K562 (cell line): ENCODE measurements around the gene PRELID3B. TPM values are rescaled to one million over a fixed set of nuclear protein-coding genes. Genes with fewer than 3 reads are reported as not detected.
A peak's percentile ranks its signal among the peaks of the same experiment; 100 is the strongest.

Source experiments
- ATAC-seq: fragments of 200-7000 bp; cut with Tn5 transposase; 3 replicates; pipeline ENCODE4 v1.9.1; 2020; ENCODE audit warnings: moderate library complexity
- BruUV-seq: library from RNA; stranded (reverse); fragments of 400-500 nt; replicated peaks from 2 replicates; lab custom pipeline; 2021; lab: Mats Ljungman, UMichigan
- CTCF ChIA-PET: fragments of 300-600 bp; formaldehyde crosslinking; extraction: SDS; loops from one replicate; lab custom pipeline; 2021; ENCODE audit warnings: low intra/inter-chr PET ratio; lab: Yijun Ruan, JAX
- POLR2A ChIA-PET: fragments of 300-600, 350-650 bp; sonication (Branson Sonifier 250); formaldehyde crosslinking; extraction: SDS; loops from one replicate; lab custom pipeline; 2021; ENCODE audit warnings: antibody characterized with exemption, inconsistent platforms; lab: Yijun Ruan, JAX
- DNase-seq, 4 experiments: peaks; one replicate each; pipeline versions ENCODE4 v3.0.0 to v3.0.0-alpha.2; 2011 to 2018; ENCODE audit warnings: low spot score in 3 of 4, mixed read lengths in 3 of 4; ENCODE audit errors: extremely low read depth in 1 of 4
- FAIRE-seq: peaks from 2 replicates; lab custom pipeline; 2011; peaks lifted over from hg19 to GRCh38; lab: Jason Lieb, UNC
- H2AFZ ChIP-seq: 2 replicates; pipeline ENCODE4 v1.6.0; 2011; ENCODE audit warnings: low read depth, low read length, control low read depth, inconsistent platforms
- H3K27ac ChIP-seq: fragments of 200-600 bp; 3 replicates; pipeline ENCODE4 v1.8.0; 2011; ENCODE audit warnings: low read depth, mild to moderate bottlenecking, control low read depth, inconsistent platforms, low read length, moderate library complexity, mixed read lengths; ENCODE audit errors: extremely low read depth
- H3K27me3 ChIP-seq, 2 experiments: fragments of 300-600 bp in 1 of 2; 2 replicates in 1 of 2; 3 replicates in 1 of 2; pipeline versions ENCODE4 v1.6.0 to v1.8.0; 2011; ENCODE audit warnings: inconsistent platforms in 2 of 2, low read length in 2 of 2, mild to moderate bottlenecking in 1 of 2, mixed read lengths in 1 of 2, moderate library complexity in 1 of 2; ENCODE audit not compliant: control insufficient read depth in 2 of 2, insufficient read depth in 2 of 2
- H3K36me3 ChIP-seq: fragments of 300-600 bp; 3 replicates; pipeline ENCODE4 v1.8.0; 2011; ENCODE audit warnings: mild to moderate bottlenecking, low read length, inconsistent platforms; ENCODE audit not compliant: control insufficient read depth, insufficient read depth
- H3K4me1 ChIP-seq, 2 experiments: fragments of 200-600 bp in 1 of 2; replicated peaks in 1 of 2; 2 replicates in 1 of 2; 3 replicates in 1 of 2; pipeline versions ENCODE4 v1.5.1 to v1.8.0; 2011; ENCODE audit warnings: inconsistent platforms in 2 of 2, low read length in 2 of 2, mild to moderate bottlenecking in 1 of 2, mixed read lengths in 1 of 2, moderate library complexity in 1 of 2; ENCODE audit not compliant: control insufficient read depth in 2 of 2, insufficient read depth in 2 of 2
- H3K4me2 ChIP-seq: 2 replicates; pipeline ENCODE4 v1.6.1; 2011; ENCODE audit warnings: low read length, control low read depth, inconsistent platforms, mixed read lengths; ENCODE audit not compliant: insufficient read depth
- H3K4me3 ChIP-seq: fragments of 200-600 bp; sonication (generic), shearing (Covaris generic); 2 replicates; pipeline ENCODE4 v1.5.1; 2016; ENCODE audit warnings: control low read depth, inconsistent platforms
- H3K79me2 ChIP-seq: fragments of 200-600 bp; 3 replicates; pipeline ENCODE4 v1.8.0; 2011; ENCODE audit warnings: low read length, inconsistent platforms; ENCODE audit not compliant: control insufficient read depth, insufficient read depth
- H3K9ac ChIP-seq, 2 experiments: 2 replicates each; pipeline versions ENCODE4 v1.6.0 to v1.6.1; 2011; ENCODE audit warnings: low read depth in 2 of 2, low read length in 2 of 2, control low read depth in 1 of 2, inconsistent platforms in 1 of 2, mild to moderate bottlenecking in 1 of 2, mixed read lengths in 1 of 2; ENCODE audit not compliant: insufficient read depth in 1 of 2
- H3K9me1 ChIP-seq: one replicate; pipeline ENCODE4 v1.6.0; 2011; ENCODE audit warnings: inconsistent platforms, mild to moderate bottlenecking, low read length, moderate library complexity; ENCODE audit not compliant: control insufficient read depth, insufficient read depth
- H3K9me3 ChIP-seq: replicated peaks from 2 replicates; pipeline ENCODE4 v1.5.1; 2011; ENCODE audit warnings: low read depth, low read length, inconsistent platforms; ENCODE audit not compliant: control insufficient read depth, insufficient read depth
- H4K20me1 ChIP-seq: replicated peaks from 2 replicates; pipeline ENCODE4 v1.6.1; 2011; ENCODE audit warnings: low read length, inconsistent platforms, mixed read lengths; ENCODE audit not compliant: control insufficient read depth, insufficient read depth
- RBM22 ChIP-seq: fragments of 200-400 bp; formaldehyde crosslinking; IDR thresholded peaks from 2 replicates; pipeline ENCODE4 v1.6.1; 2018; ENCODE audit warnings: low read length, low read depth; ENCODE audit not compliant: poor library complexity, severe bottlenecking
- WGBS: fragments of 100-300 bp; shearing (Covaris generic); methylation state at CpG from one replicate; pipeline ENCODE4 v1.1.6; 2016; ENCODE audit warnings: low coverage, mixed read lengths; ENCODE audit not compliant: insufficient coverage; ENCODE audit errors: missing lambda C conversion rate; 5-methylcytosine and 5-hydroxymethylcytosine counted together
- in situ Hi-C: fragments of 300-500 bp; cut with MboI; formaldehyde crosslinking; loops from 4 replicates; pipeline ENCODE4 v1.15.0; 2018; ENCODE audit warnings: inconsistent platforms, mixed read lengths
- intact Hi-C: fragments of 100-400 bp; cut with micrococcal nuclease; formaldehyde crosslinking; loops from 2 replicates; pipeline ENCODE4 v1.14.2; 2022
- polyA plus RNA-seq, 8 experiments: library from polyadenylated mRNA; depleted of rRNA in 4 of 8; stranded (reverse) in 5 of 8; unstranded in 3 of 8; fragments of >200 nt; fragmentation: Nextera tagmentation in 2 of 8; fragmentation: Illumina TruSeq in 1 of 8; extraction: Ambion mirVana in 2 of 8; extraction: Trizol in 1 of 8; gene quantifications; 2 replicates each; pipeline versions ENCODE4 v1.2.1 to v1.2.3, GENCODE V29; 2011 to 2014; ENCODE audit warnings: inconsistent platforms in 1 of 8, missing spikeins in 1 of 8
- total RNA-seq, 7 experiments: library from RNA; depleted of rRNA in 6 of 7; stranded (reverse); fragments of >200 nt in 6 of 7; fragmentation: Illumina TruSeq in 2 of 7; extraction: Trizol in 2 of 7; gene quantifications; 2 replicates each; pipeline versions ENCODE4 v1.2.1 to v1.2.3, GENCODE V29; 2011 to 2021; ENCODE audit warnings: low replicate concordance in 1 of 7
- TF ChIP-seq, protein P1 (sequence below): sonication (generic); formaldehyde crosslinking; IDR thresholded peaks from 2 replicates; pipeline ENCODE4 v1.8.0; 2022; ENCODE audit warnings: mild to moderate bottlenecking, missing genetic modification reagents

The PRELID3B gene
- total and polyA plus RNA-seq, 9 of the 15 experiments (the other 6 are each of a cell fraction or from before 2014, with no cell fraction given), result 77.0 to 186 (median 101) TPM

DNA sequence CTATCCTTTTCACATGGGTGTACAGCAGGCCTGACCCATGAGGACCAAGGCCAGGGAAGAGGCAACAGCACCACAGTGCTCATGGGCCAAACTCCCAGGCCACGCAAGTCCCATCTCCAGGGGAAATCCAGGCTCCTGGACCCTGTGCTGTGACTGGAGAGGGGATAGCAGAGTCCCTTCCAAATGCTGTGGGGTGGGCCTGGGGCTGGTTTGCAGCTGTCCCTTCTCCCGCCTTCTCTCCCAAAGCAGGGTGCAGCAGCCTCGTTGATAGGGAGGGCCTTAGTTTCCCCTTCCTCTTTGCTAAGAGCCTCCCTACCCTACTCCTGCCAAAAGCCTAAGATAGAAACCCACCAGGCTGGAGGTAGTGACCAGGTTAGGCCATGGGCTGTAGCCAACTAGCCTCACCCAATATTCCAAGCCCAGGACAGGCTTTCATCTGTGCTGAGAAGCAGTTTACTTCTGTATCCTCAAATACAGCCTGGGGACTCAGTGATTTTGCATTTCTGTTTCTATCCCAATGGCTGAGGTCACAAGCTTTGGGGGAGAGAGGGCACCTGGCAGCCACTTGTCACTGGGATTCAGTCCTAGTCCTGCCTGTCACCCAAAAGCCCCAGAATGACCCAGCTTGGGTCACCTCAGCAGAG is 36.9 kb downstream of the PRELID3B start:
- intact Hi-C loops, result no loop called here
- TSS peak; percentile 45 for BruUV-seq
- Histone ChIP-seq H3K36me3 (peaks cover 48% of the 10 kb centered on the region; the same call in 2 of the 3 replicates), H3K9ac (peak overlapping the region; percentile 91 to 99), H3K27me3 (no peaks in the 10 kb centered on the region), H3K27ac (peak overlapping the region; percentile 90), H3K9me1 (peaks cover 6% of the 10 kb centered on the region), H2AFZ (no peak overlapping the region), H3K9me3 (no peaks in the 10 kb centered on the region), H3K4me2 (peak overlapping the region; percentile 87), H3K4me3 (peak overlapping the region; percentile 66)
- CTCF ChIA-PET, result no interaction called here
- no peak for DNase-seq
- no peak for TF ChIP-seq RBM22
- TF ChIP-seq, protein P1, sequence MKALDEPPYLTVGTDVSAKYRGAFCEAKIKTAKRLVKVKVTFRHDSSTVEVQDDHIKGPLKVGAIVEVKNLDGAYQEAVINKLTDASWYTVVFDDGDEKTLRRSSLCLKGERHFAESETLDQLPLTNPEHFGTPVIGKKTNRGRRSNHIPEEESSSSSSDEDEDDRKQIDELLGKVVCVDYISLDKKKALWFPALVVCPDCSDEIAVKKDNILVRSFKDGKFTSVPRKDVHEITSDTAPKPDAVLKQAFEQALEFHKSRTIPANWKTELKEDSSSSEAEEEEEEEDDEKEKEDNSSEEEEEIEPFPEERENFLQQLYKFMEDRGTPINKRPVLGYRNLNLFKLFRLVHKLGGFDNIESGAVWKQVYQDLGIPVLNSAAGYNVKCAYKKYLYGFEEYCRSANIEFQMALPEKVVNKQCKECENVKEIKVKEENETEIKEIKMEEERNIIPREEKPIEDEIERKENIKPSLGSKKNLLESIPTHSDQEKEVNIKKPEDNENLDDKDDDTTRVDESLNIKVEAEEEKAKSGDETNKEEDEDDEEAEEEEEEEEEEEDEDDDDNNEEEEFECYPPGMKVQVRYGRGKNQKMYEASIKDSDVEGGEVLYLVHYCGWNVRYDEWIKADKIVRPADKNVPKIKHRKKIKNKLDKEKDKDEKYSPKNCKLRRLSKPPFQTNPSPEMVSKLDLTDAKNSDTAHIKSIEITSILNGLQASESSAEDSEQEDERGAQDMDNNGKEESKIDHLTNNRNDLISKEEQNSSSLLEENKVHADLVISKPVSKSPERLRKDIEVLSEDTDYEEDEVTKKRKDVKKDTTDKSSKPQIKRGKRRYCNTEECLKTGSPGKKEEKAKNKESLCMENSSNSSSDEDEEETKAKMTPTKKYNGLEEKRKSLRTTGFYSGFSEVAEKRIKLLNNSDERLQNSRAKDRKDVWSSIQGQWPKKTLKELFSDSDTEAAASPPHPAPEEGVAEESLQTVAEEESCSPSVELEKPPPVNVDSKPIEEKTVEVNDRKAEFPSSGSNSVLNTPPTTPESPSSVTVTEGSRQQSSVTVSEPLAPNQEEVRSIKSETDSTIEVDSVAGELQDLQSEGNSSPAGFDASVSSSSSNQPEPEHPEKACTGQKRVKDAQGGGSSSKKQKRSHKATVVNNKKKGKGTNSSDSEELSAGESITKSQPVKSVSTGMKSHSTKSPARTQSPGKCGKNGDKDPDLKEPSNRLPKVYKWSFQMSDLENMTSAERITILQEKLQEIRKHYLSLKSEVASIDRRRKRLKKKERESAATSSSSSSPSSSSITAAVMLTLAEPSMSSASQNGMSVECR, result 0 out of 2 replicates have a peak, but pooled peaks have one; percentile 41
- TF ChIP-seq, all 486 proteins: peak for 1
- WGBS, result 59% methylated on average over 3 of the region's 3 CpGs
- H4K20me1 ChIP-seq, result peaks cover 2% of the 10 kb centered on the region
- in situ Hi-C loops, result no loop called here
- POLR2A ChIA-PET, result interaction anchor here (0.7 to 1.1 kb wide), 3 partner anchors 15 to 22 kb away, joined by 3 to 5 read pairs (median 3); no protein-coding TSS in a partner anchor
- peaks cover 38 to 88% of the 10 kb centered on the region in 2 experiments for H3K4me1 ChIP-seq
- peaks cover 41% of the 10 kb centered on the region for H3K79me2 ChIP-seq
- FAIRE-seq, result no peak
- ATAC-seq, result no peak
